Putamen (tissue), 1 donor: ENCODE data around the gene UBAP1L.

Source experiments
- DNase-seq: peaks from one replicate; pipeline ENCODE4 v3.0.0-alpha.2; 2016; ENCODE audit warnings: low spot score

UBAP1L gene

DNA sequence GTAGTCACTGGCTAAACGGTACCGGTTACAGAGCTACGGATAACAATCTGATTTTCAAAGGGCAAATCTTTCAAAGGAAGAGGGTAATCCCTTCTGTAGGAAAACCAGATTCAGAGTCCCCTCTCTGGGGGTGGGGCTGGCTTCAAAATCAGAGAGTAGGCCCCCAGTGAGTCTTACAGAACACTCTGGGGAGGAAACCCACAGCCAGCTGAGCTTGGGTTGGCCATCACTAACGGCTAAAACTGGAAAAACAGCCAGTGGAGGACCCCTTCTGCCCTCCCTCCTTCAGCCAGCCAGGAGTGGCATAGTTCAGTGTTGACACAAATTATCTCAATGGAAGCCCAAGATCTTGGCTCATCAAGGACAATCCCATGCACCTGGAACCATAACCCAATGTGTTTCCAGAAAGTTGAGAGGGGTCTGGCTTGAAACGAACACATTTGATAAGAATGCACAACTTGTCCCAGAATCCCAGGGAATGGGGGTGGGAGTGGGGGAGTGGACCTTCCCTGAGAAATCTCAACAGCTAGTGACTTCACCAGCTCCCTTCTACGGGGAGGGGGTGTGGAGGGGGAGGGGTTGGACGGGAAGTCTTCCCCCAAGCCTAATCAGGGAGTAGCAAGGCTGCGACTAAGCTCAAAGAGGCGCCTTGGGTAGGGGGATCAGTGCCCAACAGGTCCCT is 48.2 kb downstream of the UBAP1L start:
- DNase-seq, result no peak

DNA sequence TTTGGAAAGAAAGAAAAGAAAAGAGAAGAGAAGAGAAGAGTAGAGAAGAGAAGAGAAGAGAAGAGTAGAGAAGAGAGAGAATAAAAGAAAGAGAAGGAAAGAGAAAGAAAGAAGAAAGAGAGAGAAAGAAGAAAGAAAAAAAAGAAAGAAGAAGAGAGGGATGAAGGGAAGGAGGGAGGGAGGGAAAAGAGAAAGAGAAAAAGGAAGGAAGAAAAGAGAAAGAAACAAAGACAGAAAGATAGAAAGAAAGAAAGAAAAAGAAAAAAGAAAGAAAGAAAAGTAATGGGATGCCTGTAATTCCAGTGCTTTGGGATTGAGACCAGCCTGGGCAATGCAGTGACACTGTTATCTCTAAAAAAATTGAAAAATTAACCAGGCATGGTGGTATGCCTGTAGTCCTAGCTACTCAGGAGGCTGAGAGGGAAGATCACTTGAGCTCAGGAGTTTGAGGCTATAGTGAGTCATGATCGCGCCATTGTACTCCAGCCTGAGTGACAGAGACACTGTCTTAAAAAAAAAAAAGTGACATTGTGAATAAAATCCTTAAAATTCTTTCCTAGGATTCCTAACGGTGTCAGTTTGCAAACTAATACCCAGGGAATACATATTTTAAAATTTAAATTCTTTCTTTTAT is 48.9 kb downstream of the UBAP1L start:
- DNase-seq, result no peak

DNA sequence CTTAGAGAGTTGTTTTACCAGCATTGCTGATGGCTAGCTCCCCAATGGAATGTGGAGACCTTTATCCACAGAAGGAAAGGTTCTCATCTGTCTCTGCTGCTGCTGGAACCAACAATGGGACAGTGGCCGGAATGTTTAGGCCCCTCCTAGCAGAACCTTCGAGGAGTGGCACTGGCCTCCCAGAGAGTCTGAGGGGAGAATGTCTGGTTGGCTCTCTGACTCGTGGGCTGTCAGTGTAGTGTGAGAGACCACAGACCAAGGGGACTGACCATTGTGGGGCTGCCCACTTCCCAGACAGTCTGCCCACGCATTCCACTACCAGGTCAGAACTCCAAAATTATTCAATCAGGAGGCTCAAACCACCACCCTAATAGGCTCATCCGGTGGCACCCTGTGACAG is 52.3 kb downstream of the UBAP1L start:
- no peak for DNase-seq

DNA sequence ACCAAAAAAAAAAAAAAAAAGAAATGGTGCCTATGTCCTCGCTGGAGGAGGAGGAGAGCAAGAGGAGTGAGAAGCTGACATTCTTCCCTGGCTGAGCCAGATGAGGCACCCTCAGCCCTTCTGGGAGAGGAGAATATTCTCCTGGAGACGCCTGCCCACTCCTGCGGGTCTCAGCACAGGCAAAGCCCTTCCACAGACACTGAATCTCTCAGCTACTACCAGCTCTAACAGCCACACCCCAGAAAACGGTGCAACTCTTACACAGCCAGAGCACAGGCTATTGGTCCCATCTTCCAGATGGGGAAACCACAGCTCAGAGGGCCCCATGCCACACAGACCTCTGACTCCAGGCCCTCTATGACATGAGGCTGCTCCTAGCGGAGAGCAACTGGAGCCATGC is 52.9 kb downstream of the UBAP1L start:
- DNase-seq, result no peak

DNA sequence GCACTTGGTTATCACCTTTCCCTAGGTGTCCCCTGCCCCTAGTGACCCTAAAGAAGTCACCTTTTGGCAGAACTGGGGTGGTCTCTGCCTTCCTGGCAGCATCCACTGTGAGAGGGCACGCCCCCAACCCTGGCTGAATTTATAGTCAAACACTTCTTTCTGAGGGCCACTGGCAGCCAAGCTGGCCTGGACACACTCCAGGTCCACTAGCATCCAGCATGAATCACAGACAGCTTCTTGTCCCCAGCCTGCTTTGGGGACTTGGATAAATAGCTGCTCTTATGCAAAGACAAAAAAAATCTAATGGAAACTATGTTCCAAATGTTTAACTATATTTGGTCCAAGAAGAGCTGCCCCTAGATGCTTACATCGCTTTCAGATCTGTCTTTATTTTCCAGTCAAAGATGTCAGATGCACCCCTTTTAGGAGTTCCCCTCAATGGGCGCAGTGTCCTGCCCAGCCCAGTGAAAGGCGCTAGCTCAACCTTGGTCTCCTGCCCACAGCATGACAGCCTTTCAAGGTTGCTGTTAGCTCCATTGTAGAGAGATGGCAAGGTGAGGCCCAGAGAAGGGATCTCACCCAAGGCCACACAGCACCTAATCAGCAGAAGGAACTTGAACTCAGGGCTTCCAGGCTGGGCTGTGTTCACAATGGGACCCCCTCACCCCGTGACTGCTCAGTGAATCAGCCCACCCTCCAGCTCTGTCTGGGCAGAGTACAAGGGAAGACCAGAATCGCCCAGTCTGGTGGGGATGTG is 54.2 kb downstream of the UBAP1L start:
- DNase-seq, result peak; percentile 71

DNA sequence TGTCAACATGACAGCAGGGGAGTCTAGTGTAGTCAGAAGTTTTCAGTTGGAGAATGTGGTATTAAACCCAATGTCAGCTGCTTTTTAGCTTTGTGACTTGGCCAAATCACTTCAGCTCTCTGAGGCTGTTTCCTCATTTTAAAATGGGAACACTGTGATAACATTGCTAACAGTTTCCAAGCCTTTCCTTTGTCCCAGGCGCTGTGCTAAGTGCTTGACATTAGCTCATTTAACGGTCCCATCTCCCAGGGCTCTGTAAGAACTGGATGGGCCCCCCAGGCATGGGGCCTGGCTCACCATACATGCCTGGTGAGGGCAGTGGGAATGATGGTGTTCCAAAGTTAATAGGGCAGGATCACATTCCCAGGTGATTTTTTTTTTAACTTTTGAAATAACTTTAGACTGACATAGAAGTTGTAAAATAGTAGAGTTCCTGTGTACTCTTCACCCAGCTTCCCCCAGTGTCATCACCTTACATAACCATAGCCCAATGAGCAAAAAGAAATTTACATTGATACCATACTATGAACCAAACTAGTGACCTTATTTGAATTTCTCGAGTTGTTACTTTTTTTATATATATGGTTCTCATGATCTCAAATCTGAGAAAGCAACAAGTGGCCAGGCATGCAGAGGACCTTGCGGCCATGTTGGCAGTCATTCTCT is 54.9 kb downstream of the UBAP1L start:
- DNase-seq, result no peak

DNA sequence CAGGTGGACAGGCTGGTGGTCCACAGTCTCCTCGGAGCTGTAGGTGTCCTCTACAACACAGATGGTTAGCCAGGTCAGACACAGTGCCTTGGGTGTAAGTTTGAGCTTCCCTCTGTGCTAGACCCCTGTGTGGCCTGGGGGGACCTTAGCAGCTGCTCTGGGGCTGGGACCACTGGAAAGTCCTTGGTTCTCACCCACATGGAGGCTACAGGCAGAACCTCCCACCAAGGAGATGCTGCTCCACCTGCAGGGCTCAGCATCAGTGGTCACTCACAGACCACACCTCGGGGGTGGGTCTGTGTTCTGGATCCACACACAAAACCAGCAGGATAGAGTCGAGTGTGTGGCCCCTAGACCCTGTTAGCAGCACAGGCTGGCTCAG is 55.6 kb downstream of the UBAP1L start:
- DNase-seq, result no peak

DNA sequence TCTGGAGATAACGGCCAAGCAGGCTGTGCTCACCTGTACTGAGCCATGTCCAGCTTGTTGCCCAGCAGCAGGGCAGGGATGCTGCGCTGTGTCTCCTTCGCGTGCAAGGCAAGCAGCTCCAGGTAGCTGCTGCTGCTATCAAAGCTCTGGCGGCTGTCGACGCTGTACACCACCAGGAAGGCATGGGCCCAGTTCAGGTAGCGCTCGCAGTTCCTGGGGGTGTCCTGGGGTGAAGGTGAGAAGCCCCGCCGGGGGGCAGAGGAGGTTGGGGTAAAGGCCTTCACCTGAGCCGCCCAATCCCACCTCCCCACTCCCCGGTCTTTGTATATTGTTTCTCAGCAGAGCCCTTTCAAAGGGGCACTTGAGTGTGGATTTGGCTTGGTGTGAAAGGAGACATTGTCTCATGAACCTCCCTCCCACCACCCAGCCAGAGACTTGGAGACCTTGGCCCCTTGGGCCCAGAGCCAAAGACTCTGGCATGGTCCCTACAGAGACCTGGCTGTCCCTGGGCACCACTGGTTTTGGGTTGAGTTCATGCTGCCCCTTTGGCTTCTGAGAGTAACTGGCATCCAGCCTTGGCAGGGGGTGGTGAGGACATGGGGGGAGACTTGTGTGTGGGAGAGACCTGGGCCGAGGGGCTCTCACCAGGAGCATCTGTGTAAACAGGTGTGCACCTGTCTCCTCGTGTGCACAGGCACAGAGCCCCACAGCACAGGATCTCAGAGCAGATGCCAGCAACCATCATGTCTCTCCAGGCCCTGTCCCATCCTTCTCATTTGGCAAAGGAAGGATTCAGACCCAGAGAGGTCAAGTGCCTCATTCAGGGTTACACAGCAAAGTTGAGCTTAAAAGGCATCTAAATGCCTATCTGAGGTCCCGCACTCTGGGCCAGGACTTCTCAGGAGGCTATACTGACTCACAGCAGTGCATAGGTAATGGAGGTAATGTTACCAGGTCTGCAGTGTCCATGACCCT is 56.3 kb downstream of the UBAP1L start:
- no peak for DNase-seq

DNA sequence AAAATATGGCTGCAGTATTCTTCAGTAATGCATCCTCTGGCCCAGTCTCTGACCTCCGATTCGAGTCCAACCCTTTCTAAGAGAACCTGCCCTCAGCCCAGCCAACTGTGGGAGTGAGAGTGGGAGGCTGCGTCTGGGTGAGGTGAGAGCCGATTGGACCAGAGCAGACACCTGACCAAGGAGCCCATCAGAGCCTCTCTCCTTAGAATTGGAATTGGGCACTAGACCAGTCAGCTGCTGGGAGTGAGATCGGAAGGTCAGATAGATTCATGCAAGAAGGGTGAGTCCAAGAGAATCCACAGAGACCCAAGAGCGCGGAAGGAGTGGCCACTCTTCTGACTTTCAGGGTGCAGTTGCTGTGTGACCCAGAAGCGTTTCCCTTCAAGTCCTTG is 57.5 kb downstream of the UBAP1L start:
- DNase-seq, result no peak

DNA sequence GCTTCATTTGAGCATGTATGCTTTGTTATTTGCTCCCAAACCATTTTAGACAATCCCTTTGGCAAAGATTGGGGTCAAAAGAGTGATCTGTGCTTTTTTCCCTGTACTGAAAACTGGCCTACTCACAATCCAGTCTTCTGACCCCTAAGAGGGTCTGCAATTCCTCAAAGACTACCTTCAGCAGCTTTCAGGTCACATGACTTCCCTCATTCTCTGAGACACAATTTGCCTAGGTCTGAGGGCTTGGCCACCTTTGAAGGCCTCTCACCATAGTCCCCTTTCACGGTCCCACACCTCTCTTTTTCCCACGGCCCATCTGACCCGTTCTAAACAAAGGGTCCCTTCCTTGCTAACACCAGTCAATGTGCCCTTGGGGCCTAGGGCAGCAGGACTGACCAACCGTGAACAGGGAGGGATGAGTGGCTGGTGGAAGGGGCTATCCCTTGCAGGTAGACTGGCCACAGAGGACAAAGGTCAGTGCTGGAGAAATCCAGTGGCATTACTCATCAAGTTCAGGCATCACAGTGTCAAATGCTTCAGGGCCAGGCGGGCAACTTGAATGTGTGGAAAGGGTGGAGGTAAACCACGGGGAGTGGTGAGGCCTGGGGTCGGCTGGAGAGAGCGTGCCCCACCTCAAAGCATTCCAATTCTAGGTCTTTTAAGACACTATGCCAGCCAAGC is 58.0 kb downstream of the UBAP1L start:
- no peak for DNase-seq

DNA sequence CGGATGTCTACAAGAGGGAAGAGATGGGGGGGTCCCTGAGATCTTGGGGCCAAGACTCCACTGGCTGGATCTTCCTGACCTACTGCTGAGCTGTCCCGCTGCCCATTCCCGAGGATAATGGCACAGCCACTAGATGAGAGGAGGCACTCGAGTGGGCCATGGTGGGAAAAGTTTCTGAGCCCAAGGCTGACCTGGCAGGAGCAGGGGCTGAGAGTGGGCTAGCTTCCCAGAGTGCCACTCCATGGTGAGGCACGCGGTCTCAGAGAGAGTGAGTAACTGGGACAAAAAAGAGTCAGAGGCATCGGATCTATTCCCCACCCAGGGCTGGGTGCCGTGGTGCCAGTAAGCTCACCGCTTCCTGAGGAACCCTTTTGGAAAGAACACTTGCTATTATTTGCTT is 58.9 kb downstream of the UBAP1L start:
- DNase-seq, result no peak

DNA sequence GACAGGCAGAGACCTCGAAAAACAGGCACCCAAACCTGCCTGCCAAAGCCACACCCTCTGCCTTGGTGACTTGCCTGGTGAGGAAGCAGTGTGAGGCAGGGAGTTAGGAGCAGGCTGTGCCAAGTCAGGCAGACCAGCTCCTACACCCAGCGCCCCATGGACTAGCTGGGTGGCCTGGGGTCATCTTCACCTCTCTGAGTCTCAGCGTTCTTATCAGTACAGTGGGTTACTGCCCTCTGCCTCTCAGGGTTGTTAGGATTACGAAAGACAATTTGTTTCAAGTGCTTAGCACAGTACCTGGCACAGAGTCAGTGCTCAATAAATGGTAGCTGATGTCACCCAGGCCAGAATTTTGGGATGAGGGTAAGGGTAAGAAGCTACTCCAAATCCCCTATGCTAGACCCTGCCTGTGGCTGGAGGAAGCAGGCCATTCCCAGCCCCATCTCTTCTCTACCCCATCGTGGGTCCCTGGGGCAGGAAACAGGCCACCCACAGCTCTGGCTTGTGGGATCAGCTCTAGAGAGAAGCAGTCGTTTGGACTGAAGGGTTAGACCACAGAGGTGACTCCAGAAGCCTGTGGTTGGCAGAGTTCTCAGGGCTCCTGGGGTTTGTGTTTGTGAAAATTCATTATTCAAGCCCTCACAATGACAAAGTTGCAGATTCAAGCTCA is 59.7 kb downstream of the UBAP1L start:
- no peak for DNase-seq

DNA sequence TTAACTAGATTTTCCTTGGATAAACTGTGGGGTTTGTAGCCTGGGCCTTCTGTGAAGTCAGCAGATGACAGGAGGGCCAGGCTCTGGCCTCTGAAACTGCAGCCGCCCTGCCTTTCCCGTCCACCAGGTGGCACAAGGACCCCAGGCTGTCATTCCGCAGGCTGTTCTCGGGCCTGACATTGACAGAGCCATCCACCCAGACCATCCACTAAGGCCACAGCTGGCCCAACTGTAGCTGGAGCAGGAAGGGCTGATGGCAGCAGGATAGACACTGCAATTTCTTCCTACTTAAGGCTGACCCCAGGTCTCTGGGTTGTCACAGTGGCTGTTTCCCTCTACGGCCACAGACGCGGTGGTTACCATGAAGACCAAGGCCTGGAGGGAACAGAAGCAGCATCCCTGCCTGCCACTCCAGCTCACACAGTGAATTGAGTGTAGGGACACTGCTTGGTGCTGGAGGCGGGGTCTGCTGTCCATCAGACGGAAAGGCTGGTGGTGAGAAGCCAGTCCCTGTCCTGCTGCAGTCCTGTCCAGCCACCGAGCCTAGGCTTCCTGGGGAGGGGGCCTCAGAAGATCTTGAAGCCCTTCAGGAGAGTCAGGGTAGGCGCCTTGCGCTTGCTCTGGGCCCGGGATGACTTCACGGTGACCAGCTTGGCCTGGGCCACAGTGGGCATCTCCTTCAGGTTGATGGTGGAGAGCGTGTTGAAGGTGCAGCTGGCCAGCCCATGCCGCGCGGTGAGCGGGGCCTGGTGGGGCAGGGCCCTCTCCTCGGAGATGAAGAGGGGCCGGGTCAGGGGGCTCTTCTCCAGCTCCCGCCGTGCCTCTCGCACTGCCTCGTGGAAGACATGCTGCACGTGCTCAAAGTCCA is 60.4 kb downstream of the UBAP1L start:
- DNase-seq, result peak; percentile 64

DNA sequence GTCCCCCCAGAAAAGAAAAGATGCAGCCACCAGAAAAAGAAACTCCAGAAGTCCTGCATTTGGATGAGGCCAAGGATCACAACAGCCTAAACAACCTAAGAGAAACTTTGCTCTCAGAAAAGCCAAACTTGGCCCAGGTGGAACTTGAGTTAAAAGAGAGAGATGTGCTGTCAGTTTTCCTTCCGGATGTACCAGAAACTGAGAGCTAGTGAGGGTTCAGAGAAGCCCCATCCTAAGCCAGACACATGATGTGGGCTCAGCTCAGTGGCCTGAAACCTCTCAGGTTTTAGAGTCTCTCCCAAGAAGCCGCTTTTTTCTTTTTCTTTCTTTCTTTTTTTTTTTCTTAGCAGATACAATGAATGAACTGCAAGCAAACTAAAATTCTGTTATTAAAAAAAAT is 62.0 kb downstream of the UBAP1L start:
- DNase-seq, result no peak

DNA sequence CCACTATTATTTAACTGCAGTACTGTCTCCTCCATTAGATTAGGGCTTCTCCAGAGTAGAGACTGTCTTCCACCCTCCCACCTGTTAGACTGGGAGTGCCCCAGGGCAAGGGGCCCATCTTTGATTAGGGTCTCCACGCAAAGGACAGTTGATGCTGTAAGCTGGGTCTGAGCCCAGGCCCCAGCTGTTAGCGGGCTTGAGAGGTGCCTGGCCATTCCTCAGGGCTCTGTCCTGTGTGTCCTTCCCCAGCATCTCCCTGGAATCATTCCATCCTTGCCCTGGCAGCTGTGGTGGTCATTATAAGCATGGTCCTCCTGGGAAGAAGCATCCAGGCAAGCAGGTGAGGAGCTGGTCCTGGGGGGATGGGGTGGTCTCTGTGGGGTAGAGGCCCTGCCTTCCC is 63.7 kb downstream of the UBAP1L start:
- no peak for DNase-seq

DNA sequence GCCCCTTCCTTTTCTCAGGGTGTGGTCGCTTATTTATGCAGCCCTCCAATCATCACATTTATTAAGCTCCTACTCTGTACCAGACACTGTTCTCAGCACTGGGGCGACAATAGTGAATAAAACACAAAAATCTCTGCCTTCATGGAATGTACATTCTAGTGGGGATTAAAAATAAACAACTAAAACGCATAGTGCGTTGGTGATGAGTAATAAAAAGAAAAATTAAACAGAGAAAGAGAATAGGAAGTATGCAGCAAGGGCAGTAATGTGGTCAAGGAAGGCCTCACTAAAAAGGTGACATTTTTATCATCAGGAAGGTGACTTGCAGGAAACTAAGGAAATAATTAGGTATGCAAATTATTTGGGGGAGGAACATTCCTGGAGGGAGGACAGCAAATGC is 64.7 kb downstream of the UBAP1L start:
- DNase-seq, result no peak

DNA sequence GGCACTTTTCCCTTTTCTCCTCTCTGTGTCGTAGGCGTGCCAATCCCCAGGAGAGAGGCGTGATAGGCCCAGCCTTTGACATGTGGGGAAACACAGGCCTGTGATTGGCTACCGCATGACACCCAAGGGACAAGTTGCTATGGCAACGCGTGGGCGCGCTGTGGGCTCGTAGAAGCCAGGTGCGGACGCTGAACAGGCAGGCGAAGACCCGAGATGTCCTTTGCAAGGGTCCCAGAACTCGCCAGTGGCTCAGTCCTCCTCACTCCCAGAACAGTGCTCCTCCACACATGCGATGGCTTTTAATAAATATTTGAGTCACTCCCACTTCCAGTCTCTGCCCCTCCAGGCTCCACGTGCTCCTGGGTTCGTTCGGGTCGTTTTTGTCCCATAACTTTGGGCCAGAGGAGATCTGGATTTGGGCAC is 65.6 kb downstream of the UBAP1L start:
- DNase-seq, result peak; percentile 94

DNA sequence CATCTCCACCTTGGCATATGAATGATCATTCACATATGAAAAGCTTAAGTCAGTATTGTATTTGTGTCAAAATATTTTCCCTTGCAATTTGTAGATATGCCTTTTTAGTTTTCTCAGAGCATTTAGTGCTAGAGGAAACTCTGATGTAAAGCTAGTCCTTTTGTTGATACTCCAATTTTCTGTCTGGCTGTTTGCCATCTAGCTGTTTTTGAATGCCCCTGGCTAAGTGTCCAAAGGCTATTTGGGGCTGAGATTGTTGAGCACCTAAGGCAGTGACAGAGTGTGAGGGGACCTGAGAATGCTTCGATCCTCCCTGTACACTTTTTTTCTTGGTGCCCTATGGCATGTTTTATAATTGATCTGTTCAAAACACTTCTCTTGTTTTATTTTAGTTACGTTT is 66.8 kb downstream of the UBAP1L start:
- no peak for DNase-seq

DNA sequence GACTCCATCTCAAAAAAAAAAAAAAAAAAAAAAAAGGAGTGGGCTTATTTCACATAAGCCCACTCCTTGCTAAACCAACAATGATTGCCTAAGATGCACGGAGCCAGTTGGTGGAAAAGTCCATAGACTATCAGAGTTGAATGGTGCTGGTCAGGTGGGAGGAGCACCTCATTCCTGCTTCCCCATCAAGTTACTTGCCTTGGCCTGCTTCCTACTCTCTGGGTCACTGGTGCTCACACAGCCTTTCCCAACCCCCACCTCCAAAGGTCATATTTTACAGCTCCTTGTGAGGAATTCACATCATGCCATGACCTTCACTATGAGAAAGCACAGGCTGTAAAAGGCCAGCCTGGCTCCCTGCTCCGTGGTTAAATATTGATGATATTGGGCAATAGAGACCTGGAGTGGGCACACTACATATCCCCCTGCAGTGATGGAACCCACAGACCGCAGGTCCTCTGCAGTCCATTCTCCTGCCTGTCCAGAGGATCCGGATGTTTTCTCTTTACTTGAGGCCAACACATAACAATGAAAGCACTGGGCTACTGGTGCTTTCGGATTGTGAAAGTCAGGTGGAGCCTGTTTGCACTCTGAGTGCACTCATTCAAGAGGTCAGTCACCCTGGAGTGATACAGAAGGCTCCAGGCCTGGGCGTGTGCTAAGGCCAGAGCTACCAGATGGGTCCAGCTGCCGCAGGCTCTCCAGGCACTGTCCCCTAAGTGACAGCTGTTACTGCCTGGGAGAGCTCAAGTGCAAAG is 70.1 kb downstream of the UBAP1L start, which contains the start of gene SLC51B:
Gene SLC51B, plus strand, starts transcription at position 664 of the 758 bp plus-strand sequence. CDS start 4,618 bp downstream, outside the sequence.
- no peak for DNase-seq
